Astrocyte (in vitro differentiated cells and primary cell): ENCODE data around the gene SLC25A29. TPM values are rescaled to one million over a fixed set of nuclear protein-coding genes. Genes with fewer than 3 reads are reported as not detected.

ENCODE experiments used
- DNase-seq: peaks from one replicate; pipeline ENCODE4 v3.0.0-alpha.2; 2010; ENCODE audit warnings: low read depth
- FAIRE-seq: peaks from 2 replicates; lab custom pipeline; 2011; peaks lifted over from hg19 to GRCh38; lab: Jason Lieb, UNC
- H2AFZ ChIP-seq: 2 replicates; pipeline ENCODE4 v1.6.0; 2012; ENCODE audit warnings: low read depth, low read length, inconsistent platforms
- H3K27ac ChIP-seq: 2 replicates; pipeline ENCODE4 v1.5.1; 2011; ENCODE audit warnings: low read depth, low read length, inconsistent platforms
- H3K27me3 ChIP-seq: 2 replicates; pipeline ENCODE4 v1.6.0; 2011; ENCODE audit warnings: low read length, inconsistent platforms; ENCODE audit not compliant: insufficient read depth
- H3K36me3 ChIP-seq: 2 replicates; pipeline ENCODE4 v1.5.1; 2011; ENCODE audit warnings: low read length, inconsistent platforms; ENCODE audit not compliant: insufficient read depth
- H3K4me1 ChIP-seq: 2 replicates; pipeline ENCODE4 v1.5.1; 2011; ENCODE audit warnings: low read length, inconsistent platforms; ENCODE audit not compliant: insufficient read depth
- H3K4me2 ChIP-seq: 2 replicates; pipeline ENCODE4 v1.6.0; 2012; ENCODE audit warnings: low read length, inconsistent platforms
- H3K4me3 ChIP-seq: 2 replicates; pipeline ENCODE4 v1.5.1; 2011; ENCODE audit warnings: low read depth, mild to moderate bottlenecking, low read length, inconsistent platforms; ENCODE audit not compliant: insufficient read depth
- H3K79me2 ChIP-seq: 2 replicates; pipeline ENCODE4 v1.6.0; 2012; ENCODE audit warnings: mild to moderate bottlenecking, low read length, inconsistent platforms; ENCODE audit not compliant: insufficient read depth
- H3K9ac ChIP-seq: 2 replicates; pipeline ENCODE4 v1.6.0; 2012; ENCODE audit warnings: mild to moderate bottlenecking, low read length, inconsistent platforms
- H3K9me3 ChIP-seq: 2 replicates; pipeline ENCODE4 v1.5.1; 2012; ENCODE audit warnings: low read depth, mild to moderate bottlenecking, low read length, inconsistent platforms; ENCODE audit not compliant: insufficient read depth
- H4K20me1 ChIP-seq: 2 replicates; pipeline ENCODE4 v1.6.0; 2012; ENCODE audit warnings: low read length, inconsistent platforms; ENCODE audit not compliant: insufficient read depth
- H3K27ac Mint-ChIP-seq: one replicate; pipeline ENCODE4 v1.8.0; 2021; ENCODE audit warnings: mild to moderate bottlenecking, mixed read lengths; ENCODE audit not compliant: unreplicated experiment
- H3K27me3 Mint-ChIP-seq: one replicate; pipeline ENCODE4 v1.8.0; 2021; ENCODE audit warnings: low read depth, mixed read lengths; ENCODE audit not compliant: unreplicated experiment
- H3K36me3 Mint-ChIP-seq: one replicate; pipeline ENCODE4 v1.8.0; 2021; ENCODE audit warnings: low read depth, mixed read lengths; ENCODE audit not compliant: unreplicated experiment
- H3K4me1 Mint-ChIP-seq: one replicate; pipeline ENCODE4 v1.8.0; 2021; ENCODE audit warnings: low read depth, mixed read lengths; ENCODE audit not compliant: unreplicated experiment
- H3K4me3 Mint-ChIP-seq: one replicate; pipeline ENCODE4 v1.8.0; 2021; ENCODE audit warnings: mild to moderate bottlenecking, moderate library complexity, mixed read lengths; ENCODE audit not compliant: unreplicated experiment
- H3K9me3 Mint-ChIP-seq: one replicate; pipeline ENCODE4 v1.8.0; 2021; ENCODE audit warnings: mild to moderate bottlenecking, mixed read lengths; ENCODE audit not compliant: unreplicated experiment
- EZH2 ChIP-seq: IDR thresholded peaks from 2 replicates; pipeline ENCODE4 v1.6.1; 2012; ENCODE audit warnings: mild to moderate bottlenecking, low read length, inconsistent platforms; ENCODE audit not compliant: insufficient read depth
- total RNA-seq: library from RNA; stranded (reverse); gene quantifications from 2 replicates; pipeline ENCODE4 v1.2.1, GENCODE V29; 2021
- TF ChIP-seq, protein P1 (sequence below): IDR thresholded peaks from 2 replicates; pipeline ENCODE4 v1.5.1; 2011; ENCODE audit warnings: low read depth, mild to moderate bottlenecking, inconsistent platforms, low read length, moderate library complexity; ENCODE audit not compliant: insufficient read depth

SLC25A29 gene
- total RNA-seq, 1 donor from 2014 or later, result 30.2 TPM

DNA sequence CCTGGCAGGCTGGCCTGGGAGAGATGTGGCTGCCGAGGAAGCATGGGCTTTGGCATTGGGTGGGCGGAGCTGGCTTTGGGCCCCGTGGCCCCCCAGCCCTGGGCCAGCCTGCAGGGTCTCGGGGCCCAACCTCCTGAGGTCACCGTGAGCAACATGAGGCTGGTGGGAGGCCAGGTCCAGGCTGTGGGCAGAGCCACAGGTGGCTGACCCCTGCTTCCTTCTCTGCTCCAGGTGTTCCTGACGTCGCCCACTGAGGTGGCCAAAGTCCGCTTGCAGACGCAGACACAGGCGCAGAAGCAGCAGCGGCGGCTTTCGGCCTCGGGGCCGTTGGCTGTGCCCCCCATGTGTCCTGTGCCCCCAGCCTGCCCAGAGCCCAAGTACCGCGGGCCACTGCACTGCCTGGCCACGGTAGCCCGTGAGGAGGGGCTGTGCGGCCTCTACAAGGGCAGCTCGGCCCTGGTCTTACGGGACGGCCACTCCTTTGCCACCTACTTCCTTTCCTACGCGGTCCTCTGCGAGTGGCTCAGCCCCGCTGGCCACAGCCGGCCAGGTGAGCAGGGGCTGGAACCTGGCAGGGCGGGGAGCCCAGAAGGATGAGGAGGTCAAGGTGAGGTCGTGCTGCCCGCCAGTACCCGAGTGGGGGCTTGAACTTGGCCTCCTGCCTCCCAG lies 22.4 kb upstream of the SLC25A29 start:
- Mint-ChIP-seq H3K36me3 (peaks cover 11% of the 10 kb centered on the region), H3K27ac (no peak overlapping the region), H3K9me3 (no peaks in the 10 kb centered on the region), H3K4me1 (no peaks in the 10 kb centered on the region), H3K4me3 (no peak overlapping the region), H3K27me3 (peaks cover 18% of the 10 kb centered on the region)
- no peak for DNase-seq
- FAIRE-seq, result no peak
- no peaks in the 10 kb centered on the region for H3K27me3 ChIP-seq
- no peaks in the 10 kb centered on the region for H4K20me1 ChIP-seq
- no peak overlapping the region for H3K27ac ChIP-seq
- H3K9ac ChIP-seq, result no peak overlapping the region
- H3K4me2 ChIP-seq, result no peak overlapping the region
- no peaks in the 10 kb centered on the region for H3K36me3 ChIP-seq
- no peak overlapping the region for H2AFZ ChIP-seq
- H3K79me2 ChIP-seq, result no peaks in the 10 kb centered on the region
- TF ChIP-seq, protein P1, sequence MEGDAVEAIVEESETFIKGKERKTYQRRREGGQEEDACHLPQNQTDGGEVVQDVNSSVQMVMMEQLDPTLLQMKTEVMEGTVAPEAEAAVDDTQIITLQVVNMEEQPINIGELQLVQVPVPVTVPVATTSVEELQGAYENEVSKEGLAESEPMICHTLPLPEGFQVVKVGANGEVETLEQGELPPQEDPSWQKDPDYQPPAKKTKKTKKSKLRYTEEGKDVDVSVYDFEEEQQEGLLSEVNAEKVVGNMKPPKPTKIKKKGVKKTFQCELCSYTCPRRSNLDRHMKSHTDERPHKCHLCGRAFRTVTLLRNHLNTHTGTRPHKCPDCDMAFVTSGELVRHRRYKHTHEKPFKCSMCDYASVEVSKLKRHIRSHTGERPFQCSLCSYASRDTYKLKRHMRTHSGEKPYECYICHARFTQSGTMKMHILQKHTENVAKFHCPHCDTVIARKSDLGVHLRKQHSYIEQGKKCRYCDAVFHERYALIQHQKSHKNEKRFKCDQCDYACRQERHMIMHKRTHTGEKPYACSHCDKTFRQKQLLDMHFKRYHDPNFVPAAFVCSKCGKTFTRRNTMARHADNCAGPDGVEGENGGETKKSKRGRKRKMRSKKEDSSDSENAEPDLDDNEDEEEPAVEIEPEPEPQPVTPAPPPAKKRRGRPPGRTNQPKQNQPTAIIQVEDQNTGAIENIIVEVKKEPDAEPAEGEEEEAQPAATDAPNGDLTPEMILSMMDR, result no peak
- no peak for TF ChIP-seq EZH2
- no peak overlapping the region for H3K4me3 ChIP-seq
- no peaks in the 10 kb centered on the region for H3K9me3 ChIP-seq
- H3K4me1 ChIP-seq, result no peaks in the 10 kb centered on the region

DNA sequence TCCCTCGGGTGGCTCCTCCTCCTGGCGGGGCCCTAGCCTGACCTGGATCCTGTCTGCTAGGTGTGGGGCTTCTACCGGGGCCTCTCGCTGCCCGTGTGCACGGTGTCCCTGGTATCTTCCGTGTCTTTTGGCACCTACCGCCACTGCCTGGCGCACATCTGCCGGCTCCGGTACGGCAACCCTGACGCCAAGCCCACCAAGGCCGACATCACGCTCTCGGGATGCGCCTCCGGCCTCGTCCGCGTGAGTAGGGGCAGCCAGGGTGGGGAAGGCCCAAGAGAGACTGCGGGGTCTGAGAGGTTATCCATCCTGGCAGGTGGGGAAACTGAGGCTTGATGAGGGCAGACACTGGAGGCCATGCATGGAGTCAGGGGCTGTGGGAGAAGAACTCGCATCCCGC lies 20.9 kb upstream of the SLC25A29 start:
- no peaks in the 10 kb centered on the region for H3K4me1 ChIP-seq
- no peak overlapping the region for H3K27ac ChIP-seq
- no peaks in the 10 kb centered on the region for H4K20me1 ChIP-seq
- DNase-seq (no peak), FAIRE-seq (no peak)
- H3K36me3 ChIP-seq, result no peaks in the 10 kb centered on the region
- no peak overlapping the region for H3K4me3 ChIP-seq
- H3K9me3 ChIP-seq, result no peaks in the 10 kb centered on the region
- H3K36me3 Mint-ChIP-seq, result peaks cover 8% of the 10 kb centered on the region
- no peaks in the 10 kb centered on the region for H3K27me3 ChIP-seq
- peaks cover 24% of the 10 kb centered on the region for H3K27me3 Mint-ChIP-seq
- H3K4me1 Mint-ChIP-seq, result no peaks in the 10 kb centered on the region
- TF ChIP-seq, protein P1, result no peak
- no peak for TF ChIP-seq EZH2
- H3K4me3 Mint-ChIP-seq, result no peak overlapping the region
- H3K4me2 ChIP-seq, result no peak overlapping the region
- no peak overlapping the region for H2AFZ ChIP-seq
- H3K27ac Mint-ChIP-seq, result no peak overlapping the region
- H3K9me3 Mint-ChIP-seq, result no peaks in the 10 kb centered on the region
- no peaks in the 10 kb centered on the region for H3K79me2 ChIP-seq
- no peak overlapping the region for H3K9ac ChIP-seq

DNA sequence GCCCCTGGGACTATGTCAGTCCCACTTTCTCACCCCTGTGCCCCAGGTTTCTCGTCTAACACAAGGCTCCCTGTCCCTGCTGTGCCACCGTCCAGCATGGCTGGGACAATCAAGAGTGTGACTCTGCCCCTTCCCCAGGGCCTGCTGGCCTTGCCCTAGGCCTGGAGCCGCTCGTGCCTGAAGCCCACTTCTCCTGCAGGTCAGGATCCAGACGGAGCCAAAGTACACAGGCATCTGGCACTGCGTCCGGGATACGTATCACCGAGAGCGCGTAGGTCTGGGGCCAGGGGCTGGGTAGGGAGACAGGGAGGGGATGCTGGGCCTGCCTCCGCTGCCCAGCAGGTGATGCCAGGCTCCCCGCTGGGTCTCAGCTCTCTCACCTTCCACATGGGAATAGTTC lies 19.7 kb upstream of the SLC25A29 start:
- no peaks in the 10 kb centered on the region for H3K36me3 ChIP-seq
- no peak for FAIRE-seq
- Mint-ChIP-seq H3K9me3 (no peaks in the 10 kb centered on the region), H3K36me3 (peaks cover 1% of the 10 kb centered on the region), H3K4me3 (no peak overlapping the region), H3K27ac (peak overlapping the region; percentile 12), H3K4me1 (no peaks in the 10 kb centered on the region), H3K27me3 (peaks cover 34% of the 10 kb centered on the region)
- H3K4me2 ChIP-seq, result no peak overlapping the region
- no peak for DNase-seq
- H3K79me2 ChIP-seq, result no peaks in the 10 kb centered on the region
- no peaks in the 10 kb centered on the region for H4K20me1 ChIP-seq
- TF ChIP-seq, protein P1, result no peak
- TF ChIP-seq EZH2, result no peak
- H3K27ac ChIP-seq, result no peak overlapping the region
- no peak overlapping the region for H3K4me3 ChIP-seq
- H2AFZ ChIP-seq, result no peak overlapping the region
- no peaks in the 10 kb centered on the region for H3K27me3 ChIP-seq
- no peaks in the 10 kb centered on the region for H3K4me1 ChIP-seq
- H3K9me3 ChIP-seq, result no peaks in the 10 kb centered on the region
- no peak overlapping the region for H3K9ac ChIP-seq
